CD4-positive, alpha-beta T cell treated with Interleukin-10 for 1 hour (primary cell): Measurements from ENCODE around the gene FBXO10.
"Not testable (repeated sequence)": the region's sequence is repeated elsewhere in the genome, so short reads cannot be mapped to it uniquely, and the experiment has no call there.

Experiments used
- DNase-seq: peaks from one replicate; pipeline ENCODE4 v3.0.0-alpha.2; 2020

Gene FBXO10

DNA sequence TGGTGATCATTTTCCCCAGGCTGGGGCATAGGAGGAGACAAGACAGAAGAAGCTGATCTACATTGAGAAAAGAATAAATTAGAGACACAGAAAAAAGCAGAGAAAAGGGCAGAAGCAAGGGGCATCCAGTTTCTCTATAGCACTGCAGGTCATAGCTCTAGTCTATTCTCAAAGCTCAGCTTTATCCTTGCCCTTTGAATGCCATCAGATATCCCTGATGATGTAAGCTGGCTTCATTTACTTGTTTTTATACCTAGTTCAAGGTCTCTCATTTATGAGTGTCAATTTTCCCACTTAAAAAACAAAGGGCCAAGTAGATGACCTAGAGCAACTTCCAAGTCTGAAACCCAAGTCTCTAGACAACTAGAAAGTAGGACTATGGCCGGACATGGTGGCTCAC lies 32.7 kb downstream of the FBXO10 start:
- DNase-seq = no peak

DNA sequence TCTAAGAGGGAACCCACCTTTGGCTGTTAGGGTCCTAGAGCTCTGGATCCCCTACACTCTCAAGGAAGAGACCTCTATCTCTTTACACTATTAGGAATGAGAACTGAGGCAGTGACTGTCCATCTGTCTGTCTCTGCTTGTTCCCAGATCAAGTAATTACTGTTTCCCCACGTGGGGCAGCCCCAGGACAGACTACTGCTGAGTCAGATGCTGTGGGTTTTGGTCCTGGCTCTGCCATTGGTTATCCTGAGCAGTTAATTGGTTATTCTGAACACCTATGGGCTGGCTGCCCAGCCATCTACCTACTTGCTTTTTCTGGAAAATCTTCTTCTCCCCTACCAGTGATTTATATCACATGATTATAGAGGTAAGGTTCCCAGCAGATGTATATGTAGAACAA lies 33.3 kb downstream of the FBXO10 start:
- DNase-seq = no peak

DNA sequence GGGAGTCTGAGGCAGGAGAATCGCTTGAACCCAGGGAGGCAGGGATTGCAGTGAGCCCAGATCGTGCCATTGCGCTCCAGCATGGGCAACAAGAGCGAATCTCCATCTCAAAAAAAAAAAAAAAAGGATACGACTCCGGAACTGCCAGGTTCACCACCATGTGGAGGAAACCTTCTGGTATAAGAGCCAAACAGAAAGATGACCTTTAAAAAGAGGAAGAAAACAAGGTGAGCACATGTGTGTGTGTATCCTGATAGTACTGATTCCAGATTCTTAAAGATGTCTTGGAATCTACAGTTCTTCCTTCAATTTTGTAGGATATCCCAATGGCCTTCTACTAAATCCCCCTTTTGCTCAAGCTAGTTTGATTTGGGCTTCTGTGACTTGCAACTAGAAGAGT lies 33.7 kb downstream of the FBXO10 start:
- no peak for DNase-seq

DNA sequence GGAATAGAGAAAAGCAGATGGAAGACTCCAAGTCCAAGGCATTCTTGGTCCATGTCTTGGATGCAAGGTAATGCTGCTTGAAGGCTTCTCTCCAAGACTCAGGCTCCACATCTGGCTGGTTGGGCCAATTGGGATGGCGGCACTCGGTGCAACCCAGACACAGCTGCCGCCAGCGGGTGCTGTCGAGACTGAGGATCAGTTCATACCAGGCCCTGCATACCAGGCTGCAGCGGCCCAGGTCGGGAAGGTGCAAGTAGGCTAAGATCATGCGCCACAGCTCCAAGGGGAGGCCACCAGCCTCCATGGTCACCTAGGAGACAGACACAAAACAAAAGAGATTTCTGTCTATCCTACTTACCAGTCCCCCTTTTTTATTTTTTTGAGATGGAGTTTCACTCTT lies 34.7 kb downstream of the FBXO10 start:
- no peak for DNase-seq

DNA sequence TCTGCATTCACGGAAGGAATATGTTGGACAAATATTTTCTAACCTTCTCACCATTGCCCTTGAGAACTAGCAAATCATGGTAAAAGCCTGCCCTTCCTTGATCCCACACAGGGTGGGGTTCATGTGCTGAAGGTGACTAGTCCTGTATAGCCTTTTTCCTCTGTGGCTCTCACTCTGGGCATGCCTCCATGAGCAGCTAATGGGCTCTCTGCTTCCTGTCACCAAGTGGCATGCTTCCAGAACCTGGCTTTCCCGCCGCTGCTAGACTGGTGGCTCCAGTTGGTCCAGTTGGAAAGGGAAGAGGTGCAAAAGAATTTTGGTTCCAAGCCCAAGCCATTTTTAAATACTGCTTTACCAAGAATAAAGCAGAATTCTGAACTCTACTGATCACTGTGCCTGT lies 35.5 kb downstream of the FBXO10 start:
- DNase-seq = no peak

DNA sequence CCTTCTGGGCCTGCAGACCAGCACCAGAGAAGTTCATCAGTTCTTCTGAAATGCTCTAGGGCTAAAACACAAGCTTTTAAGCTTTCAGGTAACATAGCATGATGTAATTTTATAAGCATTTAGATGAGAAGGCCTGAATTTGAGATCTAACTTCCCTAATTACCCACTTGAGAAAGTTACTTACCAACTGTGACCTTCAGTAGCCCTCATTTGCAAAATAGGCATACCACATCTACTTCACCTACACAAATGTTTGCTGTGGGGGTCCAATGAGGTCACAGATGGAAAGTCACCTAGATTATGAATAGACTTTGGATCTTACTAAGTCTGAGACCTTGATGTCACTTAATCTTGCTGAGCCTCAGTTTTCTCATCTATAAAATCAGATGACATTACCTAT lies 36.5 kb downstream of the FBXO10 start:
- no peak for DNase-seq

DNA sequence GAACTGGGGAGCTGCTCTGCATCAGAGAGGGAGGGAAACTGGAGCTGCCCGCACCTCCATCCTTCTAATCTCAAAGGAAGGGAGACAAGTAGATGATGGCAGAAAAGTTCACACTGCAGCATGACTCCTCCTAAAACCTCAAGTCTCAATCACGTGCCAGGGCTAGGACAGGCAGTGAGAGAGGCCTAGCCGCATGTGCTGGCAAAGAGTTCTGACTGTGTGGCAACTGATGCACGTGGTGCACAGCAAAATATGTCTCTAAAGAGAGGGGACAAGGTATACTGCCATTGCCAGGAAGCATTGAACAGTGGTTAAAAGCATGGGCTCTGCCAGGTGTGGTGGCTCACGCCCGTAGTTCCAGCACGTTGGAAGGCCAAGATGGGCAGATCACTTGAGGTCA lies 38.1 kb downstream of the FBXO10 start:
- DNase-seq = no peak

DNA sequence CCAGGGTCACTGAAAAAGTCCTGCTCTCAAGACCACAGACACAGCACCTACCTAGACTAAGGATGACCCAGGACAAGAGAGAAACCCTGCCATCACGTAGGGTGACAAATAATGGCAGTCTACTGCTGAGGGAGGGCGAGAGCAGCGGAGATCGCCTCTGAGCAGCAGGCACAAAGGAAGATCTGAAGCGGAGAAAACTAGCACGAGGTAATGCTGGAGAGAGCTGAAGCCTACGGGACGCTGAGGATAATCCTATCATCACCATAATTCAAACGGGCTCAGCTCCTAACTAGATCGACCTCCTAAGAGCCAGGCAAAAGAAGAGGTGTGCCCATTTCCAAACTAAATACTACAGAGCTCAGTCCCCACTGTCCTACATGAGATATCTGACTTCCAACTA lies 41.3 kb downstream of the FBXO10 start:
- no peak for DNase-seq

DNA sequence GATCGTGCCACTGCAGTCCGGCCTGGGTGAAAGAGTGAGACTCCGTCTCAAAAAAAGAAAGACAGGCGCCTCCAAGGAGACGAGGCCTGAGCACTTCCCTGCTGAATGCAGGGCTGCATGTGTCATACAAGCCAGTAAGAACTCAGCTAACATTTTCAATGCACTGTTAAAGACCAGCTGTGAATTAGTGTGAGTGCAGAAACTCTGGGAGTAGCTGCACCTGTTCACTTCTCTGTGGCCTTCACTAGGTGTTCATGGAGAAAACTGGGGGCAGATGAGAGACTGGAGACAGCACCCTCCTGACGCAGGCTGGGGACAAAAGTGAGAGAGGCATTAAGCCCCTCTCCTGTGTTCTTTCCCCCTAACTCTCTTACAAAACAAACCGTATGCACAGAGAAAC lies 41.8 kb downstream of the FBXO10 start:
- no peak for DNase-seq

DNA sequence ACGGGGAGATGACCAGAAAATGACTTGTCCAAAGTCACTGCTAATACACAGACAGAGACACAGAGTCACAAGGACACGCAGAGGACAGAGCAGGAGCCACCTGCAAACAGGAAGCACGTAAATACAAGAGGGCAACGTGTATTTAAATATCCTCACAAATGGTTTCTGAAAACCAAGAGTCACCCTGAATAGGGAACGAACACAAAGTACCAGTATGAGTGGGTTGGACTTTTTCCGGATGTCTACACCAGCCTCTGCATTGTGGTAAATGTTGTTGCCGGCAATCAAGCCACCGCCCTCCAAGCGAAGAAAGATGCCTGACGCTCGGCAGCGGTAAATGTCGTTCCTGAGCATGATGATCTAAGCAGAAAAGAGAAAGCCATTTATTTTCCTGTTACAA lies 44.5 kb downstream of the FBXO10 start:
- peak; percentile 73 for DNase-seq

DNA sequence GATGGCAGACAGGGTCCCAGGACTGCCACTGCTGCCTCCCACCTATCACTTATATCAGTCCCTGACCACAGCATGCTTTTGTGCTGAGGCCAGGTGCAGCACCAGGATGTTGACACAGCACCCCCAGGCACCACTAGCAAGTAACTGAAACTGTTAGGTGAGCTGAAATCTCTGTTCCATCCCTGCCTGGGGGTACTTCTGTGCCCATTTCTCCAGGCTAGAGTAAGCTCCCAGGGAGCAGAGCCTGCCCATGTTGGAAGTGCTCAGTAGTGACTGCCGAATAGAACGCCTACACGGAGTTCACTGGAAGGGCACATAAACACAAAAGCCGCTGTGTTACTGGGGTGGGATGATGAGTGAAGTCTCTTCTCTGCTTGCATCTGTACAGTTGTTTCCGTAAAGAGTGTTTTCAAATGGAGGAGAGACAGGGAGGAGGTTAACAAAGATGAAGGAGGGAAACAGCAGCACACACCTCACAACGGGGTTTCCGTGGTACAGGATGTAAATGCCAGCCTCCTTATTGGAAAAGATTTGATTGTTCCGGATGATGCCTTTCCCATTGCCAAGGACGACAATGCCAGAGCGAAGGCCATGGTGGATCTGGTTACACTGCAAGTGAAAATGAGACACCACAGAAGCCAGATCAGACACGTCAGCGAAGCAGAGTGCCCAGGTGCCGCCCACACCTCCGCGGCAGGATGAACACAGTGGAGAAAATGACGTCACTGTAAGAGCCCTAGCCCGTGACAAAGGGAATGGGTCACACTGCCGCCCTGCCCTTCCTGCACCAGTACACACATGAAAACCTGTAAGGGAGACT lies 47.3 kb downstream of the FBXO10 start:
- DNase-seq = peak; percentile 84

DNA sequence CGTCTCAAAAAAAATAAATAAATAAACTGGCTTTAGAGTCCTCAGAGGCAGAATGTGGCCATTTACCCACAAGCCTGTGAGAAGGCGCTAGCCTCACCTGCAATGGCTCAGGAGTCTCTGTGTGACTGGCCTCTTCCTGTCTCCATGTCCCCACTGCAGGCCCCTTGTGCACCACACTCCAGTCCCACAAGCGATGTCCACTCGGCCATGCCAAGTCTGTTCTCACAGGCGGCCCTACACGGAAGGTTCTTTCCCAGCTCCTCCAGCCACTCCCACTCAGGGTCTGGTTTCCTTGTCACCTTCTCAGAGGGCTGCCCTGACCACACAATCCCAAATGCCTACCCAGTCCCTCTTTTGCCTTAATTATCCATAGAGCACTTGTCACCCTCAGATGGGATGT lies 52.3 kb downstream of the FBXO10 start:
- no peak for DNase-seq

DNA sequence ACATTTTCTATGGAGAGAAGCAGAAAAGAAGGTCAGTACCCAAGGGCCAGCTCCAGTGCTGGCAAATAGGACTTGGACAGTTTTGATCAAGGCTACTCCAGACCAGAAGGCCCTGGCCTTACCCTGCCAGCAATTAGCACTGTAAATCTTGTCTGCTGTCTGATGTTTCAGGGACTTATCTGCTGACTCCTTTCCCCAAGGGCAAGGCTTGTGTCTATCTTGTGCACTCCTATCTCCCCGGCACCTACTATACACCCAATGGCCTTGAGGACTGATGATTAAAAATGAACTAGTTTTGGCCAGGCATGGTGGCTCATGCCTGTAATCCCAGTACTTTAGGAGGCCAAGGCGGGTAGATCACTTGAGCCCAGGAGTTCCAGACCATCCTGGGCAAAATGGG lies 53.2 kb downstream of the FBXO10 start:
- DNase-seq = no peak

DNA sequence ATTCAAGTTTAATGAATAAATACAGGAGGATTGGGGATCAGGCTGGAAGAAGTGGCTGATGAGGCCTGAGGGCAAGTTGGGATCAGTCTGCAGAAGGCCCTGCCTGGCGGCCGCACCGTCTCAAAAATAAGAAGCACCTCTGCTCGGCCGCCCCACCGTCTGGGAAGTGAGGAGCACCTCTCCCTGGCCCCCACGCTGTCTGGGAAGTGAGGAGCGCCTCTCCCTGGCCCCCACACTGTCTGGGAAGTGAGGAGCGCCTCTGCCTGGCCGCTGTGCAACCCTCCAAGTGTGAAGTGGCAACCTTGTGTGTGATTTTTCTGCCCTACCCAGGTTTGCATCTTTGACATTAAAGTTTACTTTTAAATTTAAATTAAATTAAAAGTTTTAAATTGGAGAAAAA lies 55.1 kb downstream of the FBXO10 start:
- no peak for DNase-seq

DNA sequence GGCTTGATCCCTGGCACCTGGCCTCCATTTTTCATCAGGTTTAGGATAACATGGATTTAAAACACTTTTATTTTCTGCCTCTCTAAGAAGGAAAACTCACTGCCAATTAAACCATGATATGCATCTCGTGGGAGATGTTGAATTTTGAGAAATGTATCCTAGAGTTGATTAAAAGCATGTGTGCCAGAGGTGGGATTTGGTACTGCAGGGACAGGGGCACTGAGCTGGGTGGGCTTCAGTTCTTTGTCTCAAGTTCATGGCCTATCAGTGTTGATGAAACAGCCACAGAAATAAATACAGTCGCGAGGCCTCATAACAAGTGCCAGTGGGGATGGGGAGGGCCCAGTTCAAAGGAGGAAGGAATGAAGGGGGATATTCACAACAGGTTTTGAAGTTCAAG lies 55.5 kb downstream of the FBXO10 start:
- no peak for DNase-seq

DNA sequence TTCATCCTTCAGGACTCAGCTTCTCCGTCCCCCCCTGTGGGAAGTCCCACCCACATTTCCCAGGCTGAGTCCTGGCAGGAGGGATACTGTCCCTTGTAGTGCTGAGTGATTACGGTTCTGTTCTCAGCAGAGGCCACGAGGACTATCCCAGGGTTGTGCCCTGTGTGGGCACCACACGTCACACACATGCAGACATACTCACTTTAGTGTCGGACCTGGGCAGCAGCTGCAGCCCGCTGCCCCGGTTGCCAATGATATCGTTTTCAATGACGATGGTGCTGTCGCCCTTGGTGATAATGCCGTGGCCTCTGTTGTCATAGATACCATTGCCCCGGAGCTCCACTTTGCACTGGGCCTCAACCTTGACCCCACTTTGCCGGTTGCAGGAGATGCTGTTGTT lies 58.3 kb downstream of the FBXO10 start:
- DNase-seq = no peak

DNA sequence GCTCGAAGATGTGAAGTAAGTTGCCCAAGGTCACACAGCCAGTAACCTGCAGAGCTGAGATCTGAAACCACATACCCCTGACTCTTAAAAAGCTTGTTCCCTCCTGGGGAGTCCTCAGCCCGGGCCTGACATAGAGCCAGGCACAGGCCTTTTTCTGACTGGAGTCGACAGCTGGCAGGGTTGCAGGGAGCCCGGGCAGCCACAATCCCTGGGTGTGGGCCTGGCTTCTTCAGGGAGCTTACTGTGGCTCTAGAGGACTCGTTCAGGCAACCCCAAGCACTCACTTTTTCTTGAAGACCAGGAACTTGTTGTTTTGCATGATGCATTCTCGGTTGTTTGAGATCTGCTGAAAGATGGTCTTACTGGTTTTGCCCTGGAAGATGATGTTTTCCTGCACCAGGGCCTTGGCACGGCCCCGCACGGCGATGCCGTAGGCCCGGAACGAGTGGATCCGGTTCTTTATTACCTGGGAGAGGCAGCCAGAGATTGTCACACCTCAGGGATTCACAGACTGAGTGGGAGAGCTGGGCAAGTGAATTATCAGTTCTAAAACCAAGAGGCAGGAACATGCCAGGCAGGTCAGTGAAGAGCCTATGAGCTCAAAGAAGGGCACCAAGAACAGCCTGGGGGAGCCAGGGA lies 60.4 kb downstream of the FBXO10 start:
- DNase-seq = no peak

DNA sequence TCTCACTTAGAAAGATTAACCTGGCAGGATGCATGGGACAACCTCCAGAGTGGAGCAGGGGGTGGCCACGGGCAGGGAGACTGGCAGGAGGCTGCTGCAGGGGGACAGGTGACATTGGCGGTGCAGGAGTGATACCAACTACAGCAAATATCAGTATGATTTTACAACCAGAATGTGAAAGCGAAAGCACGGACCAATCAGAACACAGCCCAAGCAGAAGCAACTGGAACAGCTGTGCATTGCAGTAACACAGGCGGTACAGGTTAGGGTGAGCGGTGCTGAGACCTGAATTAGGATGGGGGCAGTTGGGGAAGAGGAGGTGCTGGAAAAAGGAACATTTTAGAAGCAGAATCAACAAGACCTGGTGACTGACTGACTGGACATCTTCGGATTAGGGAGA lies 61.2 kb downstream of the FBXO10 start:
- no peak for DNase-seq

DNA sequence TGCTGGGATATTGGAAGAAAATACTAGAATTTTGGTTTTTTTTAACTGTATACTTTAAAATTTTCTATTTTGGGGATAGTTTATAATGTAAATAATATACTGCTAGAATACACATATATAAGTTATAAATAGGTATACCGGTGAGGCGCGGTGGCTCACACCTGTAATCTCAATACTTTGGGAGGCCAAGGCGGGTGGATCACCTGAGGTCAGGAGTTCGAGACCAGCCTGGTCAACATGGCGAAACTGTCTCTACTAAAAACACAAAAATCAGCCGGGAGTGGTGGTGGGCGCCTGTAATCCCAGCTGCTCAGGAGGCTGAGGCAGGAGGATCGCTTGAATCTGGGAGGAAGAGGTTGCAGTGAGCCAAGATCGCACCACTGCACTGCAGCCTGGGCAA lies 61.8 kb downstream of the FBXO10 start:
- DNase-seq = not testable (repeated sequence)

DNA sequence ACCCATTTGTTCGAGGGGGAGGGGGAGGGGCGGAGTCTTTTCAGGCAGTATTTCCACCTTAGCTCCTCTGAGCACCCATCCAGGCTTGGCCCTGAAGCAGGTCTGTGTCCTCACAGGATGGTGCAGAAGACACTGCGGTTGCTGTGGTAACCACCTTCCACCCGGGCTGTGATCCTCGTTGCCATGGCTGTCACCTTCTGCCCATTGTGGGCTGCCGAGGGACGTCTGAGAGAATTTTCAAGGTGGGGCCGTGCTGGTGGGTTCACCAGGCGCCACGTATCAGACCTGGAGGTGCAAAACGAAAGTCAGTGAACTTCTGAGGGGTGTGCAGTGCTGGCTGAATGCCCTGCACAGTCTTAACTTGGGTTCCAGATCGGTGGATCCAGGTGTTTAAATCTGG lies 63.7 kb downstream of the FBXO10 start:
- peak; percentile 55 for DNase-seq

DNA sequence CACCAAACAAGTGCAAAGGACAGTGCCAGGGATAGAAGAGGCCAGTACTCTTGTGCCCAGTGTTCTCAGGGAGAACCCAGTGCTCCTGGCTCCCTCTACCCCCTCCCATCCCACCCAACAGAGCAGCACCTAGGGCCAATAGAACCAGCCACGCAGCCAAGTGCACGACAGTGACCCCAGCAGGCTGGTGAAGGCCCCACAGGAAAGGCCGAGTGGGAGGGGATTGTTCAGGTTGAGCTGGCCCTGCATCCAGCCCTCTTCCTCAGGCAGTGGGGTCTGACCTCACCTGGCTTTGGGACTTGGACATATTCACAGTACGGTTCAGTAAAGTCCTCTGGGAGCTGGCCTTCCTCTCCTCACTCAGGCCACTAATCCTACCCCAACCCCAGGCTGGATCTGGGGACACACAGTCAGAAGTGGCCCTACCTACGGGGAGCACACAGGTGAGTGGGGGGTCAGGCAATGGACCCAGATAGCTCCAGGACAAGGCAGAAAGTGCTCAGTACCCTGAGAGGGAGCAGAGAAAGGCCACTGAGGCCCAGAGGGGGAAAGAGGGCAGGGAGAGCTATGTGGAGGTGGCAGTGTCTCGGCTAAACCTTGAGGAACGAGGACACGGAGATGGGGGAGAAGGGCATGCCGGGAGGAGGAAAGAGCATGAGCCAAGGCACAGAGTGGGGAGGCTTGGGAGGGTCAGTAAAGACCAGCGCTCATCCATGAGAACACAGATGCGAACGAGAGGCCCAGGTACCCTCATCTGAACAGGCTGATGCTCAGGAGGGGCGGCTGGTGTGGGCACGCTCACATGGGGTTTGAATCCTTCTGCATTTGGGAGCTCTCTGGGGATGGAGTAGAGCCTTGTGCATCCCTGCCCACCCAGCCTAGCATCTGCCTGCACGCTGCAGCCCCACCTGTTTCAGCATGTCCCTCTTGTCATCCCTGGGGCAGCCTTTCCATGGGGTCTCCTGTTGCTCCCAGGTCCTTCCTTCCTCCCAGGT lies 64.9 kb downstream of the FBXO10 start:
- DNase-seq = no peak

DNA sequence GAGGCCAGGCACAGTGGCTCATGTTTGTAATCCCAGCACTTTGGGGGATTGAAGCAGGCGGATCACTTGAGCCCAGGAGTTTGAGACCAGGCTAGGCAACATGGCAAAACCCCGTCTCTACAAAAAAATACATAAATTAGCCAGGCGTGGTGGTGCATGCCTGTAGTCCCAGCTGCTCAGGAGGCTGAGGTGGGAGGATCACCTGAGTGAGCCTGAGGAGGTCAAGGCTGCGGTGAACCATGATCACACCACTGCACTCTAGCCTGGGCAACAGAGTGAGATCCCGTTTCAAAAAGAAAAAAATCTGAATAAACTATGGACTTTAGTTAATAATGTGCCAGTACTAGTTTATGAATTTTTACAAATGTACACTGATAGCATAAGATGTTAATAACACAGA lies 66.1 kb downstream of the FBXO10 start:
- DNase-seq = not testable (repeated sequence)

DNA sequence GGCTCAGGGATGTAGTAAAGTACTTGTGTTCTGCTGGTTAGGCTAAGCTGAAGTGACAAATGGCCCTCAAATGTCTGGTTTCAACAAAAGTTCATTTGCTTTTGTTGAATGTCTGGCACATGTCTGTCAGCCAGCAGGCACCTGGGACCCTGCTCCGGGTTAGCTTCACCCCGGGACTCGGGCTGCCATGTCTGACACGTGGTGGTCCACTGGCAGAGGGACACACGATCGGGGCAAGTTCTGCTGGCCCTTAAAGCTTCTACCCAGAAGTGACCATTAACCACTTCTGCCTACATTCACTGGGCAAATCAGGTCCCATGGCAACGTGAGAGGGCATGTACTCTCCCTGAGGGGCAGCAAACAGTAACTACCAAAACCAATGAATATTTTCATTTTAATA lies 66.6 kb downstream of the FBXO10 start:
- DNase-seq = no peak

DNA sequence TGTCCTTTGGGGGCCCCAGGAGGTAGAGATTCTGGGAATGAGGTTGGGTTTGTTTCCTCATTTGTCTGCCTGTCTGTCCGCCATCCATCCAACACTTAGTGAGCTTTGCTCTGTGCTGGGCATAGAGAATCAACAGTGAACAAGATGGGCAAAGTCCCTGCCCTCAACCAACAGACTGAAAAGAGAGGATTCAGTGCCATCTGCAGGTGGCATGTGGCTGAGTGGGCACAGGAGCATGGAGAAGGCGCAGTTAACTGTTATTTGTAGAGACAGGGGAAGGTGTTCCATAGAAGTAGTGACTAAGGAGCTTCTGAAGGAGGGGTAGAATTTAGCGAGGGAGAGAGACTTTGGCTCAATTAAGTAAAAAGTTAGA lies 67.4 kb downstream of the FBXO10 start:
- peak; percentile 23 for DNase-seq
